SJSA1 (cell line): Measurements from ENCODE around the gene SPTBN2. TPM values are rescaled to one million over a fixed set of nuclear protein-coding genes. Genes with fewer than 3 reads are reported as not detected.
"Not testable (repeated sequence)": the region's sequence is repeated elsewhere in the genome, so short reads cannot be mapped to it uniquely, and the experiment has no call there.

Source experiments
- DNase-seq, 2 experiments: peaks; one replicate each; pipeline ENCODE4 v3.0.0-alpha.2; 2015 to 2020; ENCODE audit warnings: low spot score in 2 of 2, low read depth in 1 of 2
- H3K27ac ChIP-seq: fragments of 250-450 bp; sonication (Bioruptor Pico); 2 replicates; pipeline ENCODE4 v1.5.1; 2020; ENCODE audit warnings: mild to moderate bottlenecking, moderate library complexity
- H3K27me3 ChIP-seq: fragments of 250-450 bp; sonication (Bioruptor Pico); replicated peaks from 2 replicates; pipeline ENCODE4 v1.5.1; 2020; ENCODE audit warnings: mild to moderate bottlenecking, moderate library complexity
- H3K36me3 ChIP-seq: fragments of 250-450 bp; sonication (Bioruptor Pico); 2 replicates; pipeline ENCODE4 v1.5.1; 2020; ENCODE audit warnings: mild to moderate bottlenecking
- H3K4me1 ChIP-seq: fragments of 250-450 bp; sonication (Bioruptor Pico); replicated peaks from 2 replicates; pipeline ENCODE4 v1.6.1; 2021; ENCODE audit warnings: mild to moderate bottlenecking
- H3K4me3 ChIP-seq: fragments of 250-450 bp; sonication (Bioruptor Pico); 2 replicates; pipeline ENCODE4 v1.5.1; 2020; ENCODE audit warnings: mild to moderate bottlenecking
- H3K9me3 ChIP-seq: fragments of 250-450 bp; sonication (Bioruptor Pico); replicated peaks from 2 replicates; pipeline ENCODE4 v1.5.1; 2020; ENCODE audit warnings: mild to moderate bottlenecking
- total RNA-seq: library from RNA; depleted of rRNA; stranded (reverse); fragments of >200 nt; shearing (Covaris generic); gene quantifications from 2 replicates; pipeline ENCODE4 v1.2.3, GENCODE V29; 2014

The SPTBN2 gene
- total RNA-seq, 1 experiment from 2014 or later: 0.29 TPM

DNA sequence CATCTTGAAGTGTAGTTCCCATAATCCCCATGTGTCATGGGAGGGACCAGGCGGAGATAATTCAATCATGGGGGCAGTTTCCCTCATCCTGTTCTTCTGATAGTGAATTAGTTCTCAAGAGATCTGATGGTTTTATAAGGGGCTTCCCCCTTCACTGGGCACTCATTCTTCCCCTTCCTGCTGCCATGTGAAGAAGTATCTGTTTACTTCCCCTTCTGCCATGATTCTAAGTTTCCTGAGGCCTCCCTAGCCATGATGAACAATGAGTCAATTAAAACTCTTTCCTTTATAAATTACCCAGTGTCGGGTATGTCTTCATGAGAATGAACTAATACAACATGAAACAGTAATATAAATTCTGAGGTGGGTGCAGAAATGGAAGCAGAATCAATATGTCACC is 12.1 kb upstream of the SPTBN2 start:
- Histone ChIP-seq H3K27me3 (peaks cover 16% of the 10 kb centered on the region), H3K27ac (no peak overlapping the region), H3K36me3 (peaks cover 8% of the 10 kb centered on the region), H3K4me1 (peaks cover 20% of the 10 kb centered on the region), H3K4me3 (no peak overlapping the region), H3K9me3 (peaks cover 7% of the 10 kb centered on the region; the same call in 1 of the 2 replicates)
- no peak for DNase-seq

DNA sequence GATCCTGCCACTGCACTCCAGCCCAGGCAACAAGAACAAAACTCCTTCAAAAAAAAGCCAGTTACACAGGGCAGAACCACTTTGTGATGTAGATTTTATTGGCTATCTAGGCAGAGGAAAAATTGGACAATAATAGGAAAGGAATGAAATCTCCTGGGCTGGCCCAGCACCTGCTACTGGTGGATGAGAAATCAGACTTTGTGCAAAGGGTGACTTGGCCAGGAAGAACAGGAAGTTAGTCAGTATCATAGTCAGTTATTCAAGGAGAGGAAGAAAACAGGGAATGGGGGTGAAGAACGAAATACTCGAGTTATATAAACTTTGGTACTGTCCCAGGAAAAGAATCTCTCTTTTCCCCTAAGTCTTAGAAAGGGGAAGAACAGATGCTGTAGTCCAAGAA is 11.0 kb upstream of the SPTBN2 start:
- Histone ChIP-seq H3K36me3 (peaks cover 8% of the 10 kb centered on the region), H3K27ac (no peak overlapping the region), H3K4me3 (no peak overlapping the region), H3K4me1 (peaks cover 13% of the 10 kb centered on the region; the same call in 1 of the 2 replicates), H3K27me3 (peaks cover 26% of the 10 kb centered on the region), H3K9me3 (peaks cover 7% of the 10 kb centered on the region; the same call in 1 of the 2 replicates)
- no peak for DNase-seq

DNA sequence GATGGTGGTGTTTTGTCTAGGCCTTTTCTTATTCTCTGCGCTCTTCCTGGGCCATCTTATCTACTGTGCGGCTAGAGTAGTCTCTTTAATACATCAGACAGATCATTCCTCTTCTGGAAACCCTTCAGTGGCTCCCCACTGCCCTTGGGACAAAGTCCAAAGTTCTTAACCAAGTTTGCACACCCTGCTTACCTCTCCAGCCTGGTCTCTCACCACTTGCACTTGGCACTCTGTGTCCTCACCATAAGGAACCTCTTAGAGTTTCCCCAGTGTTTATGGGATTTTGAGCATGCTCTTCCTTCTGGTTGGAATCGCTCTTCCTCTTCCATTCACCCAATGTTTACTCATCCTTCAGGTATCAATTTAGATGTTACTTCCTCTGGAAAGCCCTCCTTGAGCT is 5.2 kb upstream of the SPTBN2 start:
- H3K9me3 ChIP-seq: no peaks in the 10 kb centered on the region
- no peaks in the 10 kb centered on the region for H3K36me3 ChIP-seq
- no peak overlapping the region for H3K4me3 ChIP-seq
- no peak for DNase-seq
- H3K4me1 ChIP-seq: no peaks in the 10 kb centered on the region
- no peak overlapping the region for H3K27ac ChIP-seq
- H3K27me3 ChIP-seq: peaks cover 75% of the 10 kb centered on the region

DNA sequence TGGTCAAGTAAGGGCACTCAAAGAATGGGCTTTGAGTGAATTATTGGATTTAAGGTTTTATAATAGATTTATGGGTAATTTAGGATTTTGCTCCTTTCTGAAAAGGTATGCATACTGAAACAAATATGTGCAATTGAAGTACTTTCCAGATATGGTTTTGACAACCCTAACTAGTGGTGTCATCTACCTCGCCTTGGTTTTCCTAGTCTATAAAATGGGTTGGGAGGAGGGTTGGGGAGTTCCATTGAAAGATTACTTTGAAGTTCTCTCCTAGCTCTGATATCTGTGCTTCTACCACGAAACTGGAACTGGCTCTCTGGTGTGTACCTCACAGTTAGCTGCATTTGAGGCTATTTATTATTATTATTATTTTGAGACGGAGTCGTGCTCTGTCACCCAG is 431 bp upstream of the SPTBN2 start:
- no peak for DNase-seq
- Histone ChIP-seq H3K9me3 (peaks cover 6% of the 10 kb centered on the region), H3K27ac (no peak overlapping the region), H3K36me3 (no peaks in the 10 kb centered on the region), H3K4me1 (peaks cover 12% of the 10 kb centered on the region), H3K4me3 (no peak overlapping the region), H3K27me3 (peaks cover 87% of the 10 kb centered on the region)

DNA sequence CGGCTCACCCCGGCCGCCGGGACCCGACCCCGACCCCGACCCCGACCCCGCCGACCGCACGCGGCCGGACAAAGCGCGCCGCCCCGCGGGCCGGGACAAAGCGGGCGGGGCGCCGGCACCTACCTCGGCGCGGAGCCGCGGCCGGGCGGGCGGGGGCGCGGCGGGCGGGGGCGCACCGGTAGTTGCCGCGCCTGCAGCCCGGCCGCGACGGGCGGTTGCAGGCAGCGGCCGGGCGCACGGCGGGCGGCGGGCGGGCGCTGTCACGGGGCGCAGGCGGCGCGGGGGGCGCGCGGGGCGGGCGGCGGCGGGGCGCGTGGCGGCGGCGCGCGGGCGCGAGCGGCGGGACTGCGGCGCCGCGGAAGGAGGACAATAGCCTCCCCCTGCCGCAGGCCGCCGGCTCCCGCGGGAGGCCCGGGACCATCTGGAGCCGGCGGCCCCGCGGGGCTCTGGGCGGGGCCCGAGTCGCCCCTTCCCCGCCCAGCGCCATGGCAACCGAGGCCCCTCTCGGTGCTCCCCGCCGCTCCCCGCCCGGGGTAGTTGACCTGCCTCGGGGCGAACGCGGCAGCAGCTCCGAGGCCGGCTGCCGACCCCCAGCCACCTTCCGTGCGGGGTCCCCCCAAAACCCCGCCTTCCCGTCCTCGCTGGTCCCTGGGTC is 851 bp downstream of the SPTBN2 start:
- no peak for DNase-seq
- peak overlapping the region; percentile 18; the same call in 1 of the 2 replicates for H3K4me3 ChIP-seq
- H3K4me1 ChIP-seq: peaks cover 12% of the 10 kb centered on the region
- H3K27me3 ChIP-seq: peaks cover 86% of the 10 kb centered on the region
- peaks cover 6% of the 10 kb centered on the region for H3K9me3 ChIP-seq
- H3K27ac ChIP-seq: no peak overlapping the region
- no peaks in the 10 kb centered on the region for H3K36me3 ChIP-seq

DNA sequence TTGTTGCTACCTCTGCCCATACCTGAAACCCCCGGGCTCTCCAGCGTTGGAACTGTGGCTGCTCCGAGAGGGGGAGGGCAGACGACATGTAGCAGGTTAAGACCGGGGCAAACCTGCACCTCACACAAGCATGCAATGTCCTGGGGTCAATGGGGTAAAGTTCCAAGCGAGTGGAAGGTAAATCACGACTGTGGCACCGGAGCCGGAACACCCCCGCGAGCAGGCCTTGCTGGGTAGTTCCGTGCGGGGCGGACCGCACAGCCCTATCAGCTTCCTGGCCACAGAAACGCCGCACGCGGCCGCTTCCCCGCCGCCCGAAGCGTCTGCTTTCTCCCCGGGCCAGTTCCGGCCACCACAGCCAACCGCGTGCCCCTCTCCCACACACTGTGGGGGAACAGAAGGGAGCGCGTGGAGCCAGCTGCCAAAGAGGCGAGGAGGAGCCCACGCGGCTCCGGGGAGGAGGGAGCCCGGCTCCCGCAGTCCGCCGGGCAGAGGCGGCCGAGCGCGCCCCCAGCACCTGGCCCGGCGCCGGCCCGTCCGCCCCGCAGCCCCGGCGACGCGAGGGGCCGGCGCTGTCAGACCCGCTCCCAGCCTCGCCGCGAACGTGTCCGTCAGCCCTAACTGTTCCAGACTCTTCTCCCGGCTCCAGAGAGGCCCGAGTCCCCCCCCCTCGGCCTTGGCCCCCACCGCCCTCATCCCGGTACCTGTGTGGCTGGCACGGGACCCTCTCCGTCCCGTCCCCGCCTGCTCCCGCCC is 1.6 kb downstream of the SPTBN2 start:
- Histone ChIP-seq H3K27me3 (peaks cover 83% of the 10 kb centered on the region), H3K27ac (no peak overlapping the region), H3K9me3 (peaks cover 6% of the 10 kb centered on the region), H3K36me3 (no peaks in the 10 kb centered on the region), H3K4me3 (peak overlapping the region; percentile 19), H3K4me1 (peaks cover 12% of the 10 kb centered on the region)
- DNase-seq: peak in 1 of 2 experiments; percentile 42

DNA sequence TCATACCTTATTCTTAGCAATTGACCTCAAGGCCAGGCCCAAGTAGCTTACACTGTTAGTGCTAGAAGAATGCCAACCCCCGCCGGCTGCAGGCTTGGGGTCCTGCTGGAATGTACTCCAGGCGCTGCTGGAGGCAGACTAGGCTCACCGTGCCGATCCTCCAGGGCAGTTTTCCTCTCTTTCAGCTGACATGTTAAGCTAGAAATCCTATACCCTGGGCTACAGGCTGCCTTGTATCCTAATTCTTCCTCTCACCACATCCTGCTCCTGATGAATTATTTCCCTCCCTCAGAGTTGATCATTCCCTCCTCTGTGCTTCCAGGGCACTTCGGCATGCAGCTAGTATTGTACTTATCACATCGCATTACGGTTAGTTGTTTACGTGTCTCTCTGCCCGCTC is 3.4 kb downstream of the SPTBN2 start:
- Histone ChIP-seq H3K4me1 (peaks cover 12% of the 10 kb centered on the region), H3K36me3 (no peaks in the 10 kb centered on the region), H3K27me3 (peaks cover 66% of the 10 kb centered on the region), H3K4me3 (no peak overlapping the region), H3K9me3 (peaks cover 6% of the 10 kb centered on the region), H3K27ac (no peak overlapping the region)
- DNase-seq: no peak

DNA sequence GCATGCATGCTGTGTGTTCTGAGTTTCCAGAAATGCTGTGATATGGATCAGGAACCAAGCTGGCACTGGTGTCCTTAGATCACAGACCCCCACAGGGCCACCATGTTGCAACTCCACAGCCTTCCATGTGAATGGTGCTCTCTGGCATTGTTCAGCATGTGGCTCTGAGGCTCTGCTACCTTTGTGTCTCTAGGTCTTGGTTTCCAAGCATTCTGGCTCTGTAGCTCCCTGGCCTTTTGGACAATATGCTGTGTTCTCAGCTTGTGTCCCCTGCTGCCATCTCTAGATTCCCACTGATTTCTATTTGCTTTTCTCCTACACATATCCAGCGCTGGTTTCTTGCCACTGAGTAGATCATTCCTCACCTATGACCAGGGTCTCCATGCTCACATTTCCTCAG is 3.9 kb downstream of the SPTBN2 start:
- no peak overlapping the region for H3K4me3 ChIP-seq
- DNase-seq: no peak

DNA sequence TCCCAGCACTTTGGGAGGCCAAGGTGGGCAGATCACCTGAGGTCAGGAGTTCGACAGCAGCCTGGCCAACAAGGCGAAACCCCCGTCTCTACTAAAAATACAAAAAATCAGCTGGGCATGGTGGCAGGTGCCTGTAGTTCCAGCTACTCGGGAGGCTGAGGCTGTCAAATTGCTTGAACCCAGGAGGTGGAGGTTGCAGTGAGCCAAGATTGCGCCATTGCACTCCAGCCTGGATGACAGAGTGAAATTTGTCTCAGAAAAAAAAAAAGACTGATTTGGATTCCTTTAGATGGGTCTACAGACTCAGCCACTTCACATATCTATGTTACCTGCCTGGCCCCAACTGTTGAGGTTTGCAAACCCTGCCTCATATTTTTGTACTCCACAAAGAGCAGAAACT is 4.8 kb downstream of the SPTBN2 start:
- not testable (repeated sequence) for DNase-seq, H3K9me3 ChIP-seq, H3K36me3 ChIP-seq, H3K4me3 ChIP-seq, H3K27ac ChIP-seq
- Histone ChIP-seq H3K4me1 (peaks cover 22% of the 10 kb centered on the region), H3K27me3 (peaks cover 51% of the 10 kb centered on the region)

More for the DNA sequence above, 3.9 kb downstream of the SPTBN2 start:
- Histone ChIP-seq H3K4me1 (peaks cover 17% of the 10 kb centered on the region), H3K27me3 (peaks cover 61% of the 10 kb centered on the region), H3K9me3 (peaks cover 6% of the 10 kb centered on the region), H3K27ac (no peak overlapping the region), H3K36me3 (no peaks in the 10 kb centered on the region)

DNA sequence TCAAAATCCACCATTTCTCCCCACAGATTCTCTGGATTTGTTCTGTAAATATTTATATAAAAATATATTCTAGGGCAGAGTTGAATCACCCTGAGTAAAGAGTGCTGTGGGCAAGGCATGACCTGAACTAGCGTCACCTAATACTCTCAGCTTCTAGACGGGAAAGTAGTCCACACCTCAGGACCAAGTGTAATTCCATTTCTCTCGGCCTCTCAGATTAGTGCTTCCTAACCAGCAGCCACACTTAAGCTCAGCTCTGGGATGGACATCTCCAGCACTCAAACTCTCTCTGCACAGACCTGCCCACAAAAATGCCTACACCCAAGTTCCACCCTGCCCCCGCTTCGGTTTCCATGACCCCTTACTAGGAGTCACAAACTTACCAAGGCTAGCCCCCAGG is 5.3 kb downstream of the SPTBN2 start:
- DNase-seq: no peak
- no peak overlapping the region for H3K27ac ChIP-seq
- no peak overlapping the region for H3K4me3 ChIP-seq
- H3K4me1 ChIP-seq: peaks cover 22% of the 10 kb centered on the region
- peaks cover 6% of the 10 kb centered on the region for H3K9me3 ChIP-seq
- no peaks in the 10 kb centered on the region for H3K36me3 ChIP-seq
- H3K27me3 ChIP-seq: peaks cover 47% of the 10 kb centered on the region

DNA sequence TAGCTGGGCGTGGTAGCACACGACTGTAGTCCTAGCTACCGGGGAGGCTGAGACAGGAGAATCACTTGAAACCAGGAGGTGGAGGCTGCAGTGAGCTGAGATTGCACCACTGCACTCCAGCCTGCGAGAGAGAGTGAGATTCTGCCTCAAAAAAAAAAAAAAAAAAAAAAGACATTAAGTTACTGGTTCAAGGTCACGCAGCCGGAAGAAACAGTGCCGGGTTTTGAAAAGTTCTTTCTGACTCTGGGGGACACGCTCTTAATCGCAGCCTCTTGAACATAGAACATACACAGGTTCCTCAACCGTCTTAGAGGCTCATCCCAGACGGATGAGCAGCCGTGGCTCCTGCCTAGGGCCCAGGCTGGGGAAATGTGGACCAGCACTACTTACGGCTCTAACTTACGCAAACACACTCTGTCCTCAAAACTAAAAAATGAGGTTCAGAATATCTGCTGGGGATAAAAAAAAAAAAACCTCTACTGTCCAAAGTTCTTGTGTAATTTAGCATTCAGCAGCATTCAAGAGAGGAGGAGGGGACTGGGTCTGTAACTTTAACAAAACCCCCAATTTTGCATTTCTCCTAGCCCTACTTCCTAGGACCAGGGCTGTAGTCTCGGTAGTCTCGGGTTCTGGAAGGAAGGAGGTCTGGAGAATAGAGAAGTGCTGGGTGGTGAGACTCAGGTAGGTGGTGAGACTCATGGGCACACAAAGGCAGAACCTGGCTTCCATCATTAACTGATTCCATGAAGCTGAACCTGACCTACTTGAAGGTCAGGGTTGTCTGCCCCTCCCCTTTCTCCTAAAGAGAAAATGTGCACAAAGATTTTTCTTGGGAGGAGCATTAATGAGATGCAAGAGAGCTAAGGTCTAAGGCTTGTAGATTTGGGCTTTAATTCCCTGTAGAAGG is 6.0 kb downstream of the SPTBN2 start:
- H3K9me3 ChIP-seq: peaks cover 6% of the 10 kb centered on the region
- H3K27me3 ChIP-seq: peaks cover 42% of the 10 kb centered on the region
- no peak overlapping the region for H3K27ac ChIP-seq
- H3K4me1 ChIP-seq: peaks cover 18% of the 10 kb centered on the region
- no peak for DNase-seq
- no peak overlapping the region for H3K4me3 ChIP-seq
- H3K36me3 ChIP-seq: no peaks in the 10 kb centered on the region

DNA sequence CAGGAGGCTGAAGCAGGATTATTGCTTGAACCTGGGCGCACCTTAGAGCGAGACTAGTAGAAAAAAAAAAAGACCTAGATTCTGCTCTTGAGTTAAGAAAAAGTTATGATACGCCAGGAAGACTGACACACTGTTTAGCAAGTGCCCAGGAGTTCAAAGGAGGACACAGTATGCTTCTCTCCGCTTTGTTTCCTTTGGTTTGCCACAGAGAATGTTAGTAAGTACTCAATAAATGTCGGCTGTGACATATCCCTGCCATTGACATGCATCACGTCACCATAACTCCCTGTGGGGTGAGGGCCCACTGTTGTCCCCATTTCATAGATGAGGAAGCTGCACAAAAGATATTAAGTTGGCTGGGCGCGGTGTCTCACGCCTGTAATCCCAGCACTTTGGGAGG is 7.1 kb downstream of the SPTBN2 start:
- Histone ChIP-seq H3K9me3 (no peaks in the 10 kb centered on the region; the same call in 1 of the 2 replicates), H3K36me3 (no peaks in the 10 kb centered on the region), H3K4me3 (no peak overlapping the region), H3K4me1 (peaks cover 10% of the 10 kb centered on the region), H3K27ac (no peak overlapping the region), H3K27me3 (peaks cover 33% of the 10 kb centered on the region)
- no peak for DNase-seq

DNA sequence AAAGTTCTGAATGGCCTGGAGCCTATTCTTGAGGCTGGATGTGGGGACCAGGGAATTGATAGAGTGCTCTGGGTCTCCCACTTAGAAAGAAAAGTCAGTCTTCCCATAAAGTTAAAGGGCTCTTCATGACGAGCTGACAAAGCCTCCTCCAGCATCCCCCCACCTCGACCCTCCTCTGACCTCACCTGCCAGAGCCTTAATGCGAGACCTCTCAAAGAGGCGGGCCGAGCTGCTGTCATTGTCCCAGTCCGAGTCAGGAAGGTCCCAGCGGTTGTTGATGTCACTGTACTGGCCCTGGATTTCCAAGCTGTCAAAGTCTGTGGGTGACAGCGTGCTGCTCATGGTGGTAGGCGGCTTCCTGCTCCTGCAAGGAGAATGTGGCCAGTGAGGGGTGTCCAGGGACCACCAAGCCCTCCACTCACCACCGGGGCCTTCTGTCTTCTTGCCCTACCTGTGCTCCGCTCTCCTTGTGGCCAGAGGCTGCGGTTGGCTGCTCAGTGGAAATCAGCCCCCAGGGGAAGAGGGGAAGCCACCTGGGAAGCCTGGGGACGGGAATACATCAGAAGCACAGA is 8.0 kb downstream of the SPTBN2 start:
- Histone ChIP-seq H3K27me3 (peaks cover 24% of the 10 kb centered on the region), H3K9me3 (no peaks in the 10 kb centered on the region), H3K36me3 (no peaks in the 10 kb centered on the region), H3K4me3 (no peak overlapping the region), H3K4me1 (peaks cover 10% of the 10 kb centered on the region), H3K27ac (no peak overlapping the region)
- no peak for DNase-seq
